Measurements from ENCODE around the gene PREB. TPM values are rescaled to one million over a fixed set of nuclear protein-coding genes. Genes with fewer than 3 reads are reported as not detected.

The PREB gene
- total and polyA plus RNA-seq, 2 of the 13 experiments (the other 11 are each of a cell fraction or from before 2014, with no cell fraction given), result 112 to 192 TPM

- TF ChIP-seq SMARCE1 (IDR thresholded peaks at IDR 0.05; ENCODE audit: borderline replicate concordance) (no peak), PRPF4 (IDR thresholded peaks at IDR 0.05; ENCODE audit: low read depth, low read length, poor library complexity, severe bottlenecking) (no peak), ZEB1 (IDR thresholded peaks at IDR 0.05; ENCODE audit: insufficient replicate concordance, low read depth) (peak; percentile 48), ATF4 (CRISPR knock-in tag; IDR thresholded peaks at IDR 0.05) (0 out of 4 replicates have a peak, but pooled peaks of 1 of the 2 experiments have one; percentile 19), AFF4 (CRISPR knock-in tag; IDR thresholded peaks at IDR 0.05) (no peak), ZBTB1 (CRISPR knock-in tag; IDR thresholded peaks at IDR 0.05; ENCODE audit: borderline replicate concordance) (no peak), MEIS1 (CRISPR knock-in tag; IDR thresholded peaks at IDR 0.05; ENCODE audit: borderline replicate concordance) (peak; percentile 86), REL (CRISPR knock-in tag; conservative IDR thresholded peaks at IDR 0.05) (no peak; the same call in 1 of the 2 replicates), HOXD1 (CRISPR knock-in tag; IDR thresholded peaks at IDR 0.05) (peak; percentile 80; the same call in 1 of the 2 replicates), ZSCAN12 (CRISPR knock-in tag; IDR thresholded peaks at IDR 0.05) (no peak), NR3C1 (CRISPR knock-in tag; IDR thresholded peaks at IDR 0.05) (no peak), CEBPB (IDR thresholded peaks at IDR 0.05; ENCODE audit: borderline replicate concordance, low read depth, low read length) (peak; percentile 97), SALL2 (CRISPR knock-in tag; IDR thresholded peaks at IDR 0.05) (peak; percentile 83), ZNF724P (CRISPR knock-in tag; IDR thresholded peaks at IDR 0.05; ENCODE audit: borderline replicate concordance) (peak; percentile 65; the same call in 1 of the 2 replicates), MXD4 (CRISPR knock-in tag; IDR thresholded peaks at IDR 0.05) (peak; percentile 55; the same call in 1 of the 2 replicates), ZNF274 (CRISPR knock-in tag; IDR thresholded peaks at IDR 0.05) (peak; percentile 40; the same call in 1 of the 2 replicates), ZBTB7B (CRISPR knock-in tag; IDR thresholded peaks at IDR 0.05) (peak; percentile 89), FOXA3 (CRISPR knock-in tag; IDR thresholded peaks at IDR 0.05) (peak; percentile 5; the same call in 1 of the 2 replicates), RFX1 (IDR thresholded peaks at IDR 0.05) (no peak)
These were observed 10.9 kb downstream of the PREB start, which contains the start of gene ABHD1 (continued) for GRCh38 chr2:27123302-27124150.

All from HepG2 (cell line).